ENCODE data around the gene STPG4. TPM values are rescaled to one million over a fixed set of nuclear protein-coding genes. Genes with fewer than 3 reads are reported as not detected.

STPG4 gene
- polyA plus RNA-seq, 4 donors, result 0.11 to 0.41 TPM; not detected in 2

GRCh38 chr2:47058003-47058931 is 96.8 kb downstream of the STPG4 start:
- no peak for DNase-seq (ENCODE audit: low read depth in 4 of 4, low spot score in 3 of 4)

GRCh38 chr2:47057687-47058002 is 97.5 kb downstream of the STPG4 start:
- DNase-seq (ENCODE audit: low read depth in 4 of 4, low spot score in 3 of 4), result no peak

GRCh38 chr2:47056868-47057686 is 98.0 kb downstream of the STPG4 start:
- no peak for DNase-seq (ENCODE audit: low read depth in 4 of 4, low spot score in 3 of 4)

- DNase-seq (ENCODE audit: low read depth in 4 of 4, low spot score in 3 of 4), result no peak
These were observed 98.7 kb downstream of the STPG4 start for GRCh38 chr2:47056374-47056773.

- no peak for DNase-seq (ENCODE audit: low read depth in 4 of 4, low spot score in 3 of 4)
These were observed 100.2 kb downstream of the STPG4 start for GRCh38 chr2:47054868-47055267.

DNA sequence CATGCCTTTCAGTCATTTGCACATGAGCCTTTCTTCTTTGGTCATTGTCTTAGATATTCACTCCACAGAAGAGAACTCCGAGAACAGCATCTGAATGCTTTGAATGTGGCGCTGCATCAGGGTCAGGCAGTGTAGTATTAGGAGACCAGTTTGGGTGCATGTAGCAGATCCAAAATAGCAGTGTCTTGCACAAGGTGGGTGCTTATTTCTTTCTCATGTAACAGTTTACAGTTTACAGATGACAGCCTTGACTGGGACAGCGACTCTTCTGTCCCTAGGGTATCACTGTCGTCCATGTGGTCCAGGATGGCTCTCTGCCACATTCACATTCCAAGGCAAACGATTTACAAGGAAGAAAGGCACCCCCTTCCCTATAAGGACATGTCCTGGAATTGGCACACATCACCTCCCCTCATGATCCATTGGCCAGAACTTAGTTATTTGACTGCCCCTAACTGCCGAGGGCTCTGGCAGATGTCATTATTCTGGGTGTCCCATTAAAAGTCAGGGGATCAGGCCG is 101.0 kb downstream of the STPG4 start:
- DNase-seq (ENCODE audit: low read depth in 4 of 4, low spot score in 3 of 4), result no peak

DNA sequence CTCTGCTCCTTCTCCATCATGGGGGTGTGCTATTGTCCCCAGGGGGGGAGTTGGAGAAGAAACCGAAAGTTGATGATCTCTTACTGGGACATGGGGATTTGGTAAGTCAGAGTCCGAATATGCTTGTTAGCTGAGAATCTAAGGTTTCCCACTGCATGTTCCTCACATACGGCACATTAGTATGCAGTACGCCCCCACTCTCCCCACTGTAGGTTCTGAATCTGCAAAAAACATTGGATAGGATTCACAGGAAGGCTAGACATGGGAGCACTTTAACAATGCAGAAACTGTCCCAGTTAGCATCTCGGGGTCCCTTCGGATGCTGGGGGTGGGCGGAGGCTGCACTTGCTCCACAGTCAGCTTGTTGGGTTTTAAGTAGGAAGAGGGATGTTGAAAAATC is 102.3 kb downstream of the STPG4 start:
- DNase-seq (ENCODE audit: low read depth in 4 of 4, low spot score in 3 of 4), result no peak

DNA sequence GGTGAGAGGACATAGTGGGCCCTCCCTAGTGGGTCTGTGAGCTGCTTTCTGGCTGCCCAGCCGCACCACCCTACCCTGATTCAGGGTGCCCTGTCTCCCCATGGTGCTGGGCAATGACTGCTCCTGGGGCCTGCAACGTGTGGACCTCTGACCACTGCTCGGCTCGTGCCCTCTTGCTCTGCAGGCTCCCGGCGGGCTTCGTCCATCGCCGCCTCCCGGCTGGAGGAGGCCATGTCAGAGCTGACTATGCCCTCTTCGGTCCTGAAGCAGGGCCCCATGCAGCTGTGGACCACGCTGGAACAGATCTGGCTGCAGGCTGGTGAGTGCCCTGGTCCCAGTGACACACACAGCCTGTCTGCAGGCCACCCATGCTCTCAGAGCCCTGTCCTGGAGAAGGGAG is 103.5 kb downstream of the STPG4 start:
- DNase-seq (ENCODE audit: low read depth in 4 of 4, low spot score in 3 of 4), result no peak

DNA sequence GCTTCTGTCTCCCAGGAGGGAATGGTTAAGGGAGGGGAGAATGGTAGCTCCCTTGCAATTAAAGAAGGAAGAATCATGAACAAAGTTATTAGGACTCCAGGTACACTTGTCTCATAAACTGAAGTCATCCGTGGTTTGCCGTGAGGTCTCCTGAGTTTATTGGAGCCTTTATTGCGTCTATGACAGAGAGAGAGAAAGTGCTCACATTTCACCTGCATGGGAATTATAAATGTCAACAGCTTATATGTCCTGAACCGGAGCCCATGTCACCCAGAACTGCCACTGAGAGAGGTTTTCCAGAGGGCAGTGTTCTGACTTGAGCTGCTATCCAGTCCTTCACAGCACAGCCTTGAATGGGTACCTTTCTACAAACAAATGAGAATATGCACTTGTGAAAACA is 104.3 kb downstream of the STPG4 start:
- no peak for DNase-seq (ENCODE audit: low read depth in 4 of 4, low spot score in 3 of 4)

DNA sequence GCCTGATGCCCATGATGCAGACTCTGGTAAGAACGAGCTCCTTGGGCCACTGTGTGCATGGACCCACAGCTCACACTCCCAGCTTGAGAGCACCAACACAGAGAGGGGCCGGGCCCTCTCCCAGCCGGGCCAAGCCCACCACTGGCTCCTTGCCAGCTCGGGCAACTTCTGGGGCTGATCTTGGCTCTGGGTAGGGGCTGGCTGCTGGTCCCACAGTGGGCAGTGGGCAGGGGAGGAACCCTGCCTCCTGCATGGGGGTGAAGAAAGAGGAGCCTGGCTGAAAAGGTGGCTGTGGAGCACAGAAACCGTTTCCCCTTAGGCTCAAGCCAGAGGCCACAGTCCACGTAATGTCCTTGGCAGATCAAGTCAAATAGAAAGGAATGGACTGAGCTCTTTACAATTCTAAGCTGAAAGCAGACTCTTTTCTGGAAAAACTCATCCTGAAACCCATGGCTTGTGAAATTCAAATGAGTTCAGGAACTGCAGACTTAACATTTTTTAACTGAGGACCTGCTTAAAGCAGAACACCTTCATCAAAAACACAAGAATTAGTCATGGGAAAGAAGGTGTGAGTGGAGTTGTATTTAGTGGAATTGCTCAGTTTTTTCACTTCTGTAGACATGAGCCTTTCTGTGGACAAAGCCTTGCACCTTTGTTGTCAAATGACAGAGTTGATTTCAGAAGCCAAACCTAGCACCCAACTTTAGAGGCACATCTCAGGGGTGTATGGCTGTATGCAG is 104.9 kb downstream of the STPG4 start:
- no peak for DNase-seq (ENCODE audit: low read depth in 4 of 4, low spot score in 3 of 4)

GRCh38 chr2:47049502-47049901 is 105.6 kb downstream of the STPG4 start:
- DNase-seq (ENCODE audit: low read depth in 4 of 4, low spot score in 3 of 4), result no peak

DNA sequence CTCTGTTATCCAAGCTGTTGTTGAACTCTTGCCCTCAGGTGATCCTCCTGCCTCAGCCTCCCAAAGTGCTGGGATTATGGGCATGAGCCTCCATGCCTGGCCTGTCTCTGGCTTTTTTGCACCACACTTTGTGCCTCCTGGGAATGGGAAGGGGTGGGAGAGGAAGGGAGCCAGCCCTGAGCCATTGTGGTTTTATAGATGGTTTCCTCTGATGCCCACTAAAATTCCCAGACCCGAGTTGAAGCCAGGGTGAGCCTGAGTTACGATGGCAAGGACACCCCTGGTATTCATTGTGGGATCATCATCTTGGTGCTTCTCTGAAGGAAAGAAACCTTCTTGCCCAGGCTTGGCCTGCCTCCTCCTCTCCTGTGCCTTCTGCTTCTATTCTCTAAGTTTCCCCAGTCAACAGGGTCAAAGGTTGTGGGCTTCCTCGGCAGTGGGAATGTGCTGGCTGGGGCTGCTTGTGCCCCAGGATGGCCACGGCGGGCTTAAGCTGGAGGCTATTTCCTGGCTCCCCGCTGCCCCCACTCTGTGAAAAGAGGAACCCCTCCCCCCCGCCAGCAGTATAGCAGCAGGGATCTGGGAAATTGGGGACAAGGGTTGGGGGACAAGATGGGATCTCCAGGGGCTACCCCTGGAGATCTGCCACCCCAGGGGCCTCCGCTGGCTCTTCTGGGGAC is 106.2 kb downstream of the STPG4 start:
- no peak for DNase-seq (ENCODE audit: low read depth in 4 of 4, low spot score in 3 of 4)

DNA sequence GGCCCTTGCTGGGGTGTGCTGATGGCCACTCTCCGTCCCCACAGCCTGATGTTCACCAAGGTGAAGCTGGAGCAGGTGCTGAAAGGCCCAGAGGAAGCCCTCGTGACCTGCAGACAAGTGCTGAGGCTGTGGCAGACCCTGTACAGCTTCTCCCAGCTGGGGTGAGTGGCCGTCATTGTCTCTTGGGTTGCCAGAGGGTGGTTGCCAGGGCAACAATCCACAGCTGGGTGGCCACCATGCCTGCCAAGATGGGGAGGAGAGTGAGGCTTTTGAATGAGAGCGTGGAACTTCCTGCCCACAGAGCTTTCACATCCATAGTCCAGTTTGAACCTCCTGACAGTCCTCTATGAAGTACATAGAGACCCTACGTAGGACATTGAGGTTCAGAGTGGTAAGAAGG is 108.8 kb downstream of the STPG4 start:
- DNase-seq (ENCODE audit: low read depth in 4 of 4, low spot score in 3 of 4), result no peak

- no peak for DNase-seq (ENCODE audit: low read depth in 4 of 4, low spot score in 3 of 4)
These were observed 111.2 kb downstream of the STPG4 start for GRCh38 chr2:47043891-47044239.

DNA sequence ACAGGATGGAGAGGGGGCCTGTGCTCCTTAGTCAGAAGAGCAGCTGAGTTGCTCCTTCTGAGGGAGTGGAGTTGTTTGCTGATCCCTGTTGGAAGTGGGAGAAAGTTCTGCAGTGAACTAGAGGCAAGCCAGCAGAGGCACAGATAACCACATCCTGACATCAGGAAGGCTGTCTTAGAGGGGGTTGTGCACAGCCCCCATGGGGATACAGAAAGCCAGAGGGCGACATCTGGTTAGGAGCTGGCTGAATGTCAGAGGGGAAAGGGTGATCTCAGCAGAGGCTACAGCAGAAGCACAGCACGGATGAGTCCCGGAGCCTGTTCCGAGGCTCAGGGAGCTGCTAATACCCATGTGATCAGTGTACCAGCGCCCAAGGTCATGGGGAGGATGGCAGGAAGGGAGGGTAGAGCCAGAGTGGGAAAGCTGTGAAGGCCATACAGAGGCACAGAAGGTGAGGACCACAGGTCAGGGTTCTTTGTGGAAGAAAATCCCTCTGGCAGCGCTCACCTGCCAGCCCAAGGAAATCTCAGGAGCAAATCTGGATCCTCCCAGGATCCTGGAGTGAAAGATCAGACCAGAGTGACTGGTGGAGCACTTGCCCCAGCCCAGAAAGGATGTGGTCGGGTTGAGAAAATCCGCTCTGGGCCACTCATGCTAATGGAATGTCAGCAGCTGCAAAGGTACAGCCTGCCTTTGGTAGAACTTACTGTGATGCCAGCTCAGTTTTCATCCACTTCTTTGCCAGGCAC is 111.8 kb downstream of the STPG4 start:
- DNase-seq (ENCODE audit: low read depth in 4 of 4, low spot score in 3 of 4), result no peak

DNA sequence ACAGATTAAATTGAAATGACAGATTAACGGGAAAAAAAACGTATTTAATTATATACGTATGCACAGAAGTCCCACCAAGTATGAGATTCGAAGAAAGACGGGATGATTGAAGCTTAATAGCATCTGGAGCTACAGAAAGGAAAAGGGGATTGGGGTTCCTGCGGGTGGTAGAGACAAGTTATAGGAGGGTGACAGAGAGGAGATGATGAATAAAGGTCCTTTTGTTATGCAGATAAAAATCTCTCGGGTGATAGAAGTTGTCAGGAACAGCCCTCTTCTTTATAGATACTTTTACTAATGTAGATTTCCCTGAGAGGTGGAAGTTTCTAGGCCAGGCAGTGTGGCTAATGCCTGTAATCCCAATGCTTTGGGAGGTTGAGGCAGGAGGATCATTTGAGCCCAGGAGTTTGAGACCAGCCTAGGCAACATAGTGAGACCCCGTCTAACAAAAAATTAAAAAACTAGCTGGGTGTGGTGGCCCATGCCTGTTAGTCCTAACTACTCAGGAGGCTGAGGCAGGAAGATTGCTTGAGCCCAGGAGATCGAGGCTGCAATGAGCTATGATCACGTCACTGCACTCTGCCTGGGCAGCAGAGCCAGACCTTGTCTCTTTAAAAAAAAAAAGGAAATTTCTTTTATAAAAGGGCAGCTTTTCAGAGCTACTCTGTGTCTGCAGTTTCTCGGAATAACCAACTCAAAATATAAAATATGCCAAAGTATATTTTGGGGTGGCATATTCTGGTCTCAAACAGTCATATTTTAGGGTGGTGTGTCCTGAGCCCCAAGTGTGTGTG is 113.0 kb downstream of the STPG4 start:
- no peak for DNase-seq (ENCODE audit: low read depth in 4 of 4, low spot score in 3 of 4)

DNA sequence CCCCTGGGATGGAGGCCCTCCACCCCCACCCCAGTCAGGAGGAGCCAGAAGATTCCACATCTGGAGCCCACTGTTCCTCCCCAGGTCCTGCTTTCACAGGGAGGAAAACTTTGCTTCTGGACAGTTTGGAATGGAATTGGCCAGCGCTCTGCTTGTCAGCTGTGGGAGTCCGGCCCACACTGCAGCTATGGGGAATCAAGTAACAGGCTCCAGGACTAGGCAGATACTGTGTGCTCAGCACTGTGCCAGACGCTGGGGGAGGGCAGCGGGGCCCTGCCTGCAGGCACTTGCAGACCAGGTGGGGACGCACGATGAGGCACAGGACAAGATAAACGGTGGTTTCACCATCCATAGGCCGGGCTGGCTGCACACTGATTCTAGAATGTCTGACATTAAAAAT is 114.0 kb downstream of the STPG4 start:
- no peak for DNase-seq (ENCODE audit: low read depth in 4 of 4, low spot score in 3 of 4)

GRCh38 chr2:47040651-47041050 is 114.5 kb downstream of the STPG4 start:
- DNase-seq (ENCODE audit: low read depth in 4 of 4, low spot score in 3 of 4), result no peak

Data from left renal pelvis (tissue), 4 donors.